ENCODE measurements around the gene ATP11C.

Gene ATP11C

DNA sequence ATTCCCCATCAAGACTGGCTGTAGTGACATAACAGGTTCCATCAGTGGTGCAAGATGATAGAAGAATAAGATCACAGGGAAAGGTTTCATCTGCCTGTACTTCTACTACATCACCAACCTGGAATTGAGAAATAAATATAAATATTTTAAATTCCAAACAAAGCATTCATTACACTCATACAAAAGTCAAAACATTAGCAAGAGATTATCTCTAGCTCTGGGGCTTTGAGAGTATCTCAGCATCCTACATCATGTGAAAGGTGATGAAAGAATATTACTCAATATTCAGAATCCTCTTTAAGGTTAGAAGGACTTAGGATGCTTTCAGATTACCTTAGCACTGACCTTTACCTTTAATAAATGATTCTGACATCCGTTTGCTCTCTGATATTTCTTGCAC, 128.4 kb downstream of the ATP11C start:
- DNase-seq (ENCODE audit: low read depth in 2 of 2), result no peak

- no peak for DNase-seq (ENCODE audit: low read depth in 2 of 2)
These were observed 129.6 kb downstream of the ATP11C start for GRCh38 chrX:139803224-139803623.

GRCh38 chrX:139802048-139802447, 130.8 kb downstream of the ATP11C start:
- no peak for DNase-seq (ENCODE audit: low read depth in 2 of 2)

DNA sequence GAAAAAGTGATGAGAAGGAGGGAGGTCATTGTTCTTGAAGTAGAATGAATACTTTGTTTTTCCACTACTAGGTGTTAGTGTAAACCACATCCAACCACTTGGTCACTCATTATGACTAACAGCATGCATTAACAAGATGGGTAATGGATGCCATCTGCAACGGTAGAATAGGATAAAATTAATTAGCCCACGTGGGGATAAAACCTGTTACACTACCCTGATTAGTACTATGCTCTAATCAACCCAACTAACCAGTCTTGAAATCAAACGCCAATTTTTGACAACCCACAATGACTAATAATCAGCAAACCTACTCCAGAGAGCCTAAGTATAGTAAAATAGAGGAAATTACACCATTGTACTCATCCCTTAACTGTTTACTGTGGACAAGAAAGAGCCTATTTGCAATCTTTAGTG, 131.4 kb downstream of the ATP11C start:
- no peak for DNase-seq (ENCODE audit: low read depth in 2 of 2)

- no peak for DNase-seq (ENCODE audit: low read depth in 2 of 2)
These were observed 134.2 kb downstream of the ATP11C start for GRCh38 chrX:139798701-139799100.

GRCh38 chrX:139795196-139795595, 137.7 kb downstream of the ATP11C start:
- DNase-seq (ENCODE audit: low read depth in 2 of 2), result no peak

GRCh38 chrX:139787601-139788000, 145.3 kb downstream of the ATP11C start:
- DNase-seq (ENCODE audit: low read depth in 2 of 2), result no peak

DNA sequence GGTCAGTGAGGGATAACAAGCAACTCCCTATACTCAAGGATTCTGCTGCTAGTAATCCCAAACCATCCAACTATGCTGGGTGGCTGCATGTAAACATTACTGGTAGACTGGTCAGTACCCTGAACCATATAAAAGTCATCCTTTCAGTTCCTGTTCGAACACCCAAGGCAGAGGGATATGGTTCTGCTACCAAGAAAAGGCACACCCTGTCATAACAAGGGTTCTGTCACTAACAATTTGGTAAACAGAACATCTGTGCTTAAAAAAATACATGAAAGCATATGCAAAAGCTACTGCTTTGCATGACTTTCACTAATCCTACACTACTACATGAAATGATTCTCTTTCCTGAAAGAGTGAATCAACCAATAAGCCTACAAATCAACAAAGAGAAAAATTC, 148.0 kb downstream of the ATP11C start:
- DNase-seq (ENCODE audit: low read depth in 2 of 2), result no peak

DNA sequence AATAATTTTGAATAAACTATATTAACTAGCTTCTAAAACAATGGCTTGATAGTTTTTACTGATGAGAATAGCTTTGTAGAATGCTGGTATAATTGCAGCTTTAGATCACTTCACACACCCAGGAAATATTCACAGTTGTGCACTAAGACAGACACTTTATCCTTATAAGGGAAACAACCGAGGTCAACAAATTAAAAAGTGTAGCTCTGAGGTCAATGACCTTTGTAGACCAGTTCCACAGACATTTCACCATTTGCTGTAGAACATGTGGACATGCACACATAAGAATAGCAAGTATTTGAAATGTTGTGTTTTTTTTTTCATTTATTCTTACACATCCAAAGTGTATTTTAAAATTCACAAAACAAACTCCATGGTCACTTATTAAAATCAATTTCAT, 148.9 kb downstream of the ATP11C start:
- DNase-seq (ENCODE audit: low read depth in 2 of 2), result no peak

- DNase-seq (ENCODE audit: low read depth in 2 of 2), result no peak
These were observed 149.8 kb downstream of the ATP11C start for GRCh38 chrX:139783030-139783429.

GRCh38 chrX:139776599-139776998, 156.3 kb downstream of the ATP11C start:
- DNase-seq (ENCODE audit: low read depth in 2 of 2), result no peak

- no peak for DNase-seq (ENCODE audit: low read depth in 2 of 2)
These were observed 162.5 kb downstream of the ATP11C start for GRCh38 chrX:139770366-139770765.

DNA sequence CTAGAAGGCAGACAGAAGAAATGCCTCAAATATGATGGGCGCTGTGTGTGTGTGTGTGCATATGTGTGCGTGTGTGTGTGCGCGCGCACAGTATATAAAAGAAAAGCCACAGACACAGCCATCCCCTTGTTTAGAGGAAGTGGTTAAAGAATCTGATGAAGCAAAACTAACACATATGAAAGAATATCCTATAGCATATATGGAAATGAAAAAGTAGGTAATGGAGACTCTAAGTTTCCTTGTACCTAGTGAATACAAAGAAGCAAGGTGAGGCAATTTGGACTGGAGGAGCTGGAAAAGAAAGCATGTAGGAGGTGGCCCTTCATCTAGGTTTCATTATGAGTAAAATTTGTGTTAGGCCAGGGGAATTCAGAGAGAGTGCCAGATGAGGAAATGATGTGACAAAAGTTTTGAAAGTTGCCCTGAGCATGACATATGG, 166.3 kb downstream of the ATP11C start:
- DNase-seq (ENCODE audit: low read depth in 2 of 2), result no peak

DNA sequence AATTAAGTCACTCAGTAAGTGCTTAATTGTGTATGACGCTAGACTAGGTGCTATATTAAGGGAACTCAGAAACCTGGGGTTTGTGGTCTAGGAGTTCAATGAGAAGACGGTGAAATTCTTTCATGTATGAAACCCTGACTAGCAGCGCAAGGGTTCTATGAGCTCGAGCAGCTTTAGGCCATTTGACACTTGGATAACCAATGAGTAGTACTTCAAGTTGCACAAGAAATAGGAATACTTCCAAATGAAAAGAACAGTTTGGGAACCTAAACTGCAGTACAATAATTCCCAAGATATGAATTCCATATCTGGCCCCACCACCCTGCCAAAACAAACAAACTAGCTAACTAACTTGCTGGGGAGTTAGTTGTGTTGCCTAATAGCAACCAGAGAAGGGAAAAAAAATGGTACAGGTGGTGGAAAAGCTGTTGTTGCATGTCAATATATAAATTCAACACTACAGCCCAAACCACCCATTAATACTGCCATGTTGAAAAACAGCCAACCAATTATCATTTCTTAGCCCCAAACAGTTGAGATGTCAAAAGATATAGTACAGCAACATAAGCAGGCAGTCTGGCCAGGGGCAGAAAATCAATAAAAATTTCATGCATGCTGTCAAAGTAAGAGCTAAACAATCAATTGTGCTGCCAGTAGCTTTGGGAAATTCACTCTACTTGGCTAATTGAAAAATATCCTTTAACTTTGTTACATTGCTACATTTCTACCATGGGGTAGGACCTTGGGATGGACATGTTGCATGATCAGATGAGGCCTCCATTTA, 170.3 kb downstream of the ATP11C start:
- DNase-seq (ENCODE audit: low read depth in 2 of 2), result no peak

- DNase-seq (ENCODE audit: low read depth in 2 of 2), result no peak
These were observed 173.2 kb downstream of the ATP11C start for GRCh38 chrX:139759637-139760036.

DNA sequence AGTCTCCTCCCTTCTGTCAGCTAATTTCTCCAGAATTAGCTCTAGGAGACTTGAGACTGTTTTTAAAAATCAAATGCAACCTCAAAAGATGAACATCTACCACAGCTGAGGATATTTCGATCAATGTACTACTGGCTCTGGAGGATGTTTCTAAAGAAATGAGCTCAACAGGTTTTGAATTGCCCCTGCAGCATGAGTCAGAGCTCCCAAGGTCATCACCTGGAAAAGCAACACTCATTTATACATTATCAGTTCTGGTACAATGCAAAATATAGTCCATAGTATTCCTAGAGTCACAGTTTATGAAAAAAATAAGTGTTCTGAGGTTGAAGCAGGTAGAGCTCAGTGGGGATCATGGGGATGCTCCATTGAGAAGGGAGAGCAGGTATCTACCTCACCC, 174.0 kb downstream of the ATP11C start:
- no peak for DNase-seq (ENCODE audit: low read depth in 2 of 2)

- DNase-seq (ENCODE audit: low read depth in 2 of 2), result no peak
These were observed 174.6 kb downstream of the ATP11C start for GRCh38 chrX:139758250-139758649.

GRCh38 chrX:139751053-139751452, 181.8 kb downstream of the ATP11C start:
- no peak for DNase-seq (ENCODE audit: low read depth in 2 of 2)

DNA sequence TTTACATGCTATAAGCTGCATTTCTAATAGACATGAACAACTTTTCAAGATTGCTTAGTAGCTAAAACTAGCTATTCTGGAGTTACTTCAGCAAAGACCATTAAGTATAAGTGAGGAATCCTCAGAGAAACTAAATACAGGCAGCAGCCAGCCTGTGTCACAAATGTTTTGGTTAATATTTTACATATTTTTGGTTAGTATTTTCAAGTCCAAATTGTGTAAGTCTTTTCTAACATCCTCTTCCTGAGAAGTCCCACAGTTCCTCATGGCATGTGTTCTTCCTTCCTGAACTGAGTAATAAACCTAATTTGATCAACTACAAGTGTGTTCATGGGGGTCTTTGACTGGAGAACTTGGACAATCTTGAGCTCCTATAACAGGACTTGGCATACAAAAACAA, 182.5 kb downstream of the ATP11C start:
- no peak for DNase-seq (ENCODE audit: low read depth in 2 of 2)

GRCh38 chrX:139739138-139739537, 193.7 kb downstream of the ATP11C start:
- DNase-seq (ENCODE audit: low read depth in 2 of 2), result no peak

DNA sequence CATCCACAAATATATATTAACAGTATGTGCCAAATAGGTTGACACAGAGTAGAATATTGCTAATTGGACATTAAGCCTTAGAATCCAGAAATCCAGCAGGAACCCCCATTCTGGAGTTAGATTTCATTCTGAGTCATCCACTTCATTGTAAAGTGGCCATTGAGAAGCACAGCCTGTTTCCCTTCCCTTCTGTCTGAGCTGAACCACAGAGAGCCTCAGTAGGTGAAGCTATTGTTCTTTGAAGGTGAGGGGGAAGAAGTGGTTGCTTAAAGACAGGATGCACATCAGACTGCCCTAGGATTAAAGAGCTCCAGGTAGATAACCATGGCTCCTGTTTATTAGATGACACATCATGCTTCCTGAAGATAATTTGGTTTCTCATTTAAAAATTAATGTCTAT, 194.3 kb downstream of the ATP11C start:
- DNase-seq (ENCODE audit: low read depth in 2 of 2), result no peak

- no peak for DNase-seq (ENCODE audit: low read depth in 2 of 2)
These were observed 196.7 kb downstream of the ATP11C start for GRCh38 chrX:139736151-139736550.

GRCh38 chrX:139734996-139735395, 197.9 kb downstream of the ATP11C start:
- no peak for DNase-seq (ENCODE audit: low read depth in 2 of 2)

DNA sequence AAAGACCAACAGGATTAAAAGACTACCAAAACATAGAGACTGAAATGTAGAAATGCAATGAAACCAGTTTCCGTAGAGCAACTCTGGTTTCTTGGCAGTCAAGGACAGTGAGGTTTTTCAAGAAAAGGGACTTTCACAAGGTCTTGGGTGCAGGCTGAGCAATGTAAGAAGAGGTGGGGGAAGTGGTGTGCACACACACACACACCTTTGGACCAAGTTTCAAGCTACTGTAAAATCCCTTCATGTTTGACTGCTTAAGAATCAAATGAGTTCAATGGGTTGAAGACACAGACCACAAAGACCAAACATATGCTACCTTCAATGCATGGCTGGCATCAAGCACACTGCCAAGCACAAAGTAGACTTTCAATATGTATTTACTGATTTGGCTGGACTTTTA, 207.1 kb downstream of the ATP11C start:
- no peak for DNase-seq (ENCODE audit: low read depth in 2 of 2)

All from stimulated activated CD8-positive, alpha-beta memory T cell treated with anti-CD3 and anti-CD28 coated beads, Interleukin-7, amount 100 ng/mL, for 1 hour (primary cell).